GM04504 (cell line): ENCODE measurements around the gene RAB3B.
A peak's percentile ranks its signal among the peaks of the same experiment; 100 is the strongest.
"Not testable (repeated sequence)": the region's sequence is repeated elsewhere in the genome, so short reads cannot be mapped to it uniquely, and the experiment has no call there.

Experiments
- DNase-seq: peaks from one replicate; pipeline ENCODE4 v3.0.0-alpha.2; 2012; ENCODE audit warnings: low read depth

The RAB3B gene

GRCh38 chr1:51919684-51920083, 70.8 kb downstream of the RAB3B start:
- DNase-seq = no peak

- no peak for DNase-seq
Observed at GRCh38 chr1:51916587-51917405, 73.7 kb downstream of the RAB3B start.

GRCh38 chr1:51915951-51916350, 74.5 kb downstream of the RAB3B start:
- DNase-seq = no peak

- DNase-seq = no peak
Observed at GRCh38 chr1:51912881-51913280, 77.6 kb downstream of the RAB3B start.

GRCh38 chr1:51910221-51911000, 80.1 kb downstream of the RAB3B start:
- no peak for DNase-seq

GRCh38 chr1:51908499-51908898, 82.0 kb downstream of the RAB3B start:
- no peak for DNase-seq

- DNase-seq = no peak
Observed at GRCh38 chr1:51907079-51907702, 83.3 kb downstream of the RAB3B start.

- DNase-seq = no peak
Observed at GRCh38 chr1:51906306-51907078, 84.0 kb downstream of the RAB3B start.

- no peak for DNase-seq
Observed at GRCh38 chr1:51902456-51902855, 88.0 kb downstream of the RAB3B start.

GRCh38 chr1:51901151-51901550, 89.3 kb downstream of the RAB3B start:
- no peak for DNase-seq

GRCh38 chr1:51899022-51899421, 91.5 kb downstream of the RAB3B start:
- no peak for DNase-seq

- peak; percentile 84 for DNase-seq
Observed at GRCh38 chr1:51898090-51898734, 92.3 kb downstream of the RAB3B start.

GRCh38 chr1:51897699-51898031, 92.8 kb downstream of the RAB3B start:
- peak; percentile 76 for DNase-seq

- DNase-seq = not testable (repeated sequence)
Observed at GRCh38 chr1:51894748-51895147, 95.8 kb downstream of the RAB3B start.

- DNase-seq = peak; percentile 100
Observed at GRCh38 chr1:51878616-51879336, 111.7 kb downstream of the RAB3B start, which contains the start of gene NRDC. NRDC (minus strand) TSS chr1:51878727; CDS start chr1:51878615, 112 bp downstream.

GRCh38 chr1:51878308-51878615, 112.2 kb downstream of the RAB3B start:
- DNase-seq = no peak

GRCh38 chr1:51877434-51878307, 112.8 kb downstream of the RAB3B start:
- no peak for DNase-seq

- DNase-seq = no peak
Observed at GRCh38 chr1:51875836-51876235, 114.7 kb downstream of the RAB3B start.

- no peak for DNase-seq
Observed at GRCh38 chr1:51875291-51875772, 115.2 kb downstream of the RAB3B start.

- DNase-seq = not testable (repeated sequence)
Observed at GRCh38 chr1:51873270-51873669, 117.2 kb downstream of the RAB3B start.
